Esophagus muscularis mucosa (tissue), 4 donors: ENCODE data around the gene PTPN7.

ENCODE experiments used
- EP300 ChIP-seq: sonication (generic); formaldehyde crosslinking; IDR thresholded peaks from one replicate; pipeline ENCODE4 v1.6.1; 2017; ENCODE audit warnings: antibody characterized with exemption
- POLR2A ChIP-seq: fragments of 450-650 bp; IDR thresholded peaks from one replicate; pipeline ENCODE4 v1.6.1; 2017; ENCODE audit warnings: antibody characterized with exemption, moderate library complexity, mild to moderate bottlenecking, low read depth
- POLR2AphosphoS5 ChIP-seq, 2 donors: sonication (generic); formaldehyde crosslinking; IDR thresholded peaks; one replicate each; pipeline ENCODE4 v1.6.1; 2017; ENCODE audit warnings: antibody characterized with exemption in 2 of 2
- TF ChIP-seq, protein P1 (sequence below), 3 experiments: fragments of 200-600 bp in 2 of 3; fragments of 450-650 bp in 1 of 3; sonication (generic) in 2 of 3; IDR thresholded peaks; one replicate each; pipeline ENCODE4 v1.5.1; 2017 to 2019; ENCODE audit warnings: antibody characterized with exemption in 3 of 3, mild to moderate bottlenecking in 2 of 3, moderate library complexity in 1 of 3

GRCh38 chr1:202152399-202152798, 8.0 kb downstream of the PTPN7 start:
- TF ChIP-seq, protein P1, sequence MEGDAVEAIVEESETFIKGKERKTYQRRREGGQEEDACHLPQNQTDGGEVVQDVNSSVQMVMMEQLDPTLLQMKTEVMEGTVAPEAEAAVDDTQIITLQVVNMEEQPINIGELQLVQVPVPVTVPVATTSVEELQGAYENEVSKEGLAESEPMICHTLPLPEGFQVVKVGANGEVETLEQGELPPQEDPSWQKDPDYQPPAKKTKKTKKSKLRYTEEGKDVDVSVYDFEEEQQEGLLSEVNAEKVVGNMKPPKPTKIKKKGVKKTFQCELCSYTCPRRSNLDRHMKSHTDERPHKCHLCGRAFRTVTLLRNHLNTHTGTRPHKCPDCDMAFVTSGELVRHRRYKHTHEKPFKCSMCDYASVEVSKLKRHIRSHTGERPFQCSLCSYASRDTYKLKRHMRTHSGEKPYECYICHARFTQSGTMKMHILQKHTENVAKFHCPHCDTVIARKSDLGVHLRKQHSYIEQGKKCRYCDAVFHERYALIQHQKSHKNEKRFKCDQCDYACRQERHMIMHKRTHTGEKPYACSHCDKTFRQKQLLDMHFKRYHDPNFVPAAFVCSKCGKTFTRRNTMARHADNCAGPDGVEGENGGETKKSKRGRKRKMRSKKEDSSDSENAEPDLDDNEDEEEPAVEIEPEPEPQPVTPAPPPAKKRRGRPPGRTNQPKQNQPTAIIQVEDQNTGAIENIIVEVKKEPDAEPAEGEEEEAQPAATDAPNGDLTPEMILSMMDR (IDR thresholded peaks at IDR 0.05): no peak
- TF ChIP-seq POLR2AphosphoS5 (IDR thresholded peaks at IDR 0.05): no peak
- no peak for TF ChIP-seq EP300
- TF ChIP-seq POLR2A: no peak
